Heart left ventricle (tissue), 13 donors: Measurements from ENCODE around the gene IL22RA1.

Source experiments
- CTCF ChIP-seq, 12 donors: fragments of 200-600 bp; sonication (generic) in 4 of 12; IDR thresholded peaks; one replicate each; pipeline versions ENCODE4 v1.5.0 to v1.8.0; 2018 to 2022; ENCODE audit warnings: antibody characterized with exemption in 12 of 12, mild to moderate bottlenecking in 5 of 12
- POLR2A ChIP-seq, 2 donors: fragments of 450-650 bp; IDR thresholded peaks; one replicate each; pipeline ENCODE4 v1.6.1; 2017; ENCODE audit warnings: antibody characterized with exemption in 2 of 2, mild to moderate bottlenecking in 2 of 2, moderate library complexity in 2 of 2
- donor health status: ischemic (EF 13 %, LVEDD 7.1; RV severe dilation, severe dysfunction).
- donor health status: DM: no; HTN: yes; CAD: no.
- donor health status: DM: no; HTN: no; CAD: no.
- donor health status: ischemic (EF 25% LVEDD 6.9; RV normal size, moderate dysfunction).
- donor health status: ischemic (EF 25% LVEDD 5.7; RV mildly dilated, moderate dysfunction).
- donor health status: ischemic (EF 35%, LVEDD 5.7; RV mildly dilated, moderate dysfunction).
- donor health status: nonischemic (EF 11% LVEDD 7.7; RV severe dilation, severe dysfunction).
- donor health status: DM: yes; HTN: yes; CAD: no.
- donor health status: PGD.
- donor health status: ischemic (EF 29% LVEDD 5.4; RV normal size, mild dysfunction).
- donor health status: nonischemic (EF 23%, LVEDD 6.1; RV moderate dilation, normal function).

GRCh38 chr1:24126672-24127023, 16.3 kb downstream of the IL22RA1 start:
- TF ChIP-seq CTCF (IDR thresholded peaks at IDR 0.05) (no peak), POLR2A (IDR thresholded peaks at IDR 0.05) (no peak)
